ENCODE measurements around the gene SVIL.
"Not testable (repeated sequence)": the region's sequence is repeated elsewhere in the genome, so short reads cannot be mapped to it uniquely, and the experiment has no call there.

Gene SVIL

GRCh38 chr10:29554660-29555059 is 80.1 kb downstream of the SVIL start:
- Mint-ChIP-seq H3K4me1 (ENCODE audit: low read depth) (peaks cover 42% of the 10 kb centered on the region), H3K27me3 (no peaks in the 10 kb centered on the region), H3K36me3 (ENCODE audit: low read depth) (peaks cover 75% of the 10 kb centered on the region), H3K9me3 (no peaks in the 10 kb centered on the region), H3K4me3 (peak overlapping the region; percentile 76), H3K27ac (peak overlapping the region; percentile 99)
- intact Hi-C loops (cut with micrococcal nuclease), result no loop called here

- Mint-ChIP-seq H3K27me3 (no peaks in the 10 kb centered on the region), H3K36me3 (ENCODE audit: low read depth) (peaks cover 79% of the 10 kb centered on the region), H3K4me3 (peak overlapping the region; percentile 57), H3K27ac (peak overlapping the region; percentile 99), H3K4me1 (ENCODE audit: low read depth) (peaks cover 47% of the 10 kb centered on the region), H3K9me3 (no peaks in the 10 kb centered on the region)
- intact Hi-C loops (cut with micrococcal nuclease), result no loop called here
These were observed 81.1 kb downstream of the SVIL start for GRCh38 chr10:29553544-29554250.

- Mint-ChIP-seq H3K36me3 (ENCODE audit: low read depth) (peaks cover 85% of the 10 kb centered on the region), H3K4me1 (ENCODE audit: low read depth) (peaks cover 52% of the 10 kb centered on the region), H3K27ac (peak overlapping the region; percentile 99)
- H3K9me3 Mint-ChIP-seq; intact Hi-C loops (cut with micrococcal nuclease); H3K4me3 Mint-ChIP-seq; H3K27me3 Mint-ChIP-seq: not testable (repeated sequence)
These were observed 81.7 kb downstream of the SVIL start for GRCh38 chr10:29553116-29553515.

GRCh38 chr10:29549493-29549892 is 85.3 kb downstream of the SVIL start:
- H3K27ac Mint-ChIP-seq; intact Hi-C loops (cut with micrococcal nuclease); H3K27me3 Mint-ChIP-seq; H3K9me3 Mint-ChIP-seq; H3K4me3 Mint-ChIP-seq: not testable (repeated sequence)
- peaks cover 76% of the 10 kb centered on the region for H3K36me3 Mint-ChIP-seq (ENCODE audit: low read depth)
- peaks cover 30% of the 10 kb centered on the region for H3K4me1 Mint-ChIP-seq (ENCODE audit: low read depth)

- peak overlapping the region; percentile 37 for H3K27ac Mint-ChIP-seq
- no peaks in the 10 kb centered on the region for H3K9me3 Mint-ChIP-seq
- H3K36me3 Mint-ChIP-seq (ENCODE audit: low read depth), result peaks cover 74% of the 10 kb centered on the region
- intact Hi-C loops (cut with micrococcal nuclease), result no loop called here
- H3K4me3 Mint-ChIP-seq, result no peak overlapping the region
- peaks cover 38% of the 10 kb centered on the region for H3K4me1 Mint-ChIP-seq (ENCODE audit: low read depth)
- H3K27me3 Mint-ChIP-seq, result no peaks in the 10 kb centered on the region
These were observed 87.9 kb downstream of the SVIL start for GRCh38 chr10:29546773-29547313.

- Mint-ChIP-seq H3K36me3 (ENCODE audit: low read depth) (peaks cover 74% of the 10 kb centered on the region), H3K27ac (no peak overlapping the region), H3K9me3 (no peaks in the 10 kb centered on the region), H3K27me3 (no peaks in the 10 kb centered on the region), H3K4me1 (ENCODE audit: low read depth) (peaks cover 27% of the 10 kb centered on the region), H3K4me3 (no peak overlapping the region)
- intact Hi-C loops (cut with micrococcal nuclease), result no loop called here
These were observed 89.6 kb downstream of the SVIL start for GRCh38 chr10:29545122-29545521.

GRCh38 chr10:29543715-29544114 is 91.1 kb downstream of the SVIL start:
- no peaks in the 10 kb centered on the region for H3K27me3 Mint-ChIP-seq
- H3K9me3 Mint-ChIP-seq, result no peaks in the 10 kb centered on the region
- intact Hi-C loops (cut with micrococcal nuclease), result no loop called here
- peaks cover 22% of the 10 kb centered on the region for H3K4me1 Mint-ChIP-seq (ENCODE audit: low read depth)
- H3K27ac Mint-ChIP-seq, result no peak overlapping the region
- peaks cover 74% of the 10 kb centered on the region for H3K36me3 Mint-ChIP-seq (ENCODE audit: low read depth)
- H3K4me3 Mint-ChIP-seq, result no peak overlapping the region

- Mint-ChIP-seq H3K27me3 (no peaks in the 10 kb centered on the region), H3K9me3 (no peaks in the 10 kb centered on the region), H3K36me3 (ENCODE audit: low read depth) (peaks cover 75% of the 10 kb centered on the region), H3K27ac (no peak overlapping the region), H3K4me1 (ENCODE audit: low read depth) (peaks cover 14% of the 10 kb centered on the region), H3K4me3 (no peak overlapping the region)
- intact Hi-C loops (cut with micrococcal nuclease), result no loop called here
These were observed 92.0 kb downstream of the SVIL start for GRCh38 chr10:29542723-29543122.

- Mint-ChIP-seq H3K9me3 (no peaks in the 10 kb centered on the region), H3K4me1 (ENCODE audit: low read depth) (peaks cover 14% of the 10 kb centered on the region)
- intact Hi-C loops (cut with micrococcal nuclease), result no loop called here
These were observed 93.2 kb downstream of the SVIL start for GRCh38 chr10:29541422-29542210.

GRCh38 chr10:29540016-29540415 is 94.8 kb downstream of the SVIL start:
- H3K36me3 Mint-ChIP-seq (ENCODE audit: low read depth), result peaks cover 81% of the 10 kb centered on the region

More at GRCh38 chr10:29541422-29542210, 93.2 kb downstream of the SVIL start:
- H3K27ac Mint-ChIP-seq, result no peak overlapping the region
- H3K36me3 Mint-ChIP-seq (ENCODE audit: low read depth), result peaks cover 75% of the 10 kb centered on the region
- H3K4me3 Mint-ChIP-seq, result no peak overlapping the region
- no peaks in the 10 kb centered on the region for H3K27me3 Mint-ChIP-seq

GRCh38 chr10:29539412-29539811 is 95.4 kb downstream of the SVIL start:
- no peak overlapping the region for H3K27ac Mint-ChIP-seq
- H3K27me3 Mint-ChIP-seq, result no peaks in the 10 kb centered on the region
- peaks cover 27% of the 10 kb centered on the region for H3K4me1 Mint-ChIP-seq (ENCODE audit: low read depth)
- intact Hi-C loops (cut with micrococcal nuclease), result loop anchor here (5.0 kb wide), 1 partner anchor 53 kb away; no protein-coding TSS in a partner anchor
- peaks cover 81% of the 10 kb centered on the region for H3K36me3 Mint-ChIP-seq (ENCODE audit: low read depth)
- H3K4me3 Mint-ChIP-seq, result no peak overlapping the region
- H3K9me3 Mint-ChIP-seq, result no peaks in the 10 kb centered on the region

More at GRCh38 chr10:29540016-29540415, 94.8 kb downstream of the SVIL start:
- H3K4me1 Mint-ChIP-seq (ENCODE audit: low read depth), result peaks cover 26% of the 10 kb centered on the region
- H3K4me3 Mint-ChIP-seq, result no peak overlapping the region
- no peaks in the 10 kb centered on the region for H3K9me3 Mint-ChIP-seq
- no peaks in the 10 kb centered on the region for H3K27me3 Mint-ChIP-seq
- intact Hi-C loops (cut with micrococcal nuclease), result no loop called here
- H3K27ac Mint-ChIP-seq, result no peak overlapping the region

- no peak overlapping the region for H3K27ac Mint-ChIP-seq
- H3K4me1 Mint-ChIP-seq (ENCODE audit: low read depth), result peaks cover 24% of the 10 kb centered on the region
- no peak overlapping the region for H3K4me3 Mint-ChIP-seq
- H3K27me3 Mint-ChIP-seq, result no peaks in the 10 kb centered on the region
- intact Hi-C loops (cut with micrococcal nuclease), result loop anchor here (5.0 kb wide), 1 partner anchor 55 kb away; no protein-coding TSS in a partner anchor
- peaks cover 84% of the 10 kb centered on the region for H3K36me3 Mint-ChIP-seq (ENCODE audit: low read depth)
- no peaks in the 10 kb centered on the region for H3K9me3 Mint-ChIP-seq
These were observed 97.0 kb downstream of the SVIL start for GRCh38 chr10:29537799-29538198.

- H3K27ac Mint-ChIP-seq, H3K9me3 Mint-ChIP-seq, H3K27me3 Mint-ChIP-seq, H3K4me3 Mint-ChIP-seq: not testable (repeated sequence)
- Mint-ChIP-seq H3K36me3 (ENCODE audit: low read depth) (peaks cover 84% of the 10 kb centered on the region), H3K4me1 (ENCODE audit: low read depth) (peaks cover 25% of the 10 kb centered on the region)
- intact Hi-C loops (cut with micrococcal nuclease), result loop anchor here (5.0 kb wide), 1 partner anchor 56 kb away; no protein-coding TSS in a partner anchor
These were observed 98.1 kb downstream of the SVIL start for GRCh38 chr10:29536691-29537090.

All from dendritic cell treated with granulocyte-macrophage colony-stimulating factor and Interleukin-4, amounts not matched to agents 40 ng/mL and 50 ng/mL, for 4 days (primary cell).